Duodenal mucosa (tissue), 2 donors: ENCODE data around the gene SPEM1.

ENCODE experiments used
- H3K27ac ChIP-seq: one replicate; pipeline ENCODE4 v1.7.0; 2013; ENCODE audit warnings: low read depth, low read length
- H3K27me3 ChIP-seq, 2 donors: one replicate each; pipeline ENCODE4 v1.7.0; 2013; ENCODE audit warnings: low read length in 2 of 2, control low read depth in 1 of 2; ENCODE audit not compliant: insufficient read depth in 2 of 2, control insufficient read depth in 1 of 2
- H3K36me3 ChIP-seq, 2 donors: one replicate each; pipeline ENCODE4 v1.7.0; 2013; ENCODE audit warnings: low read length in 2 of 2, control low read depth in 1 of 2; ENCODE audit not compliant: insufficient read depth in 2 of 2, control insufficient read depth in 1 of 2
- H3K4me1 ChIP-seq, 2 donors: one replicate each; pipeline ENCODE4 v1.7.0; 2013; ENCODE audit warnings: low read length in 2 of 2, control low read depth in 1 of 2; ENCODE audit not compliant: insufficient read depth in 2 of 2, control insufficient read depth in 1 of 2
- H3K4me3 ChIP-seq, 2 donors: one replicate each; pipeline ENCODE4 v1.7.0; 2013; ENCODE audit warnings: low read length in 2 of 2, low read depth in 1 of 2
- H3K9ac ChIP-seq, 2 donors: one replicate each; pipeline ENCODE4 v1.7.0; 2013; ENCODE audit warnings: low read length in 2 of 2, low read depth in 1 of 2
- H3K9me3 ChIP-seq, 2 donors: one replicate each; pipeline ENCODE4 v1.7.0; 2013; ENCODE audit warnings: low read length in 2 of 2, control low read depth in 1 of 2; ENCODE audit not compliant: control insufficient read depth in 1 of 2

Gene SPEM1

GRCh38 chr17:7418472-7419152 lies 1.5 kb upstream of the SPEM1 start:
- Histone ChIP-seq H3K27me3 (peaks cover 0 to 1% of the 10 kb centered on the region in 2 donors), H3K27ac (no peak overlapping the region), H3K4me1 (no peaks in the 10 kb centered on the region), H3K36me3 (no peaks in the 10 kb centered on the region), H3K4me3 (no peak overlapping the region), H3K9me3 (no peaks in the 10 kb centered on the region), H3K9ac (no peak overlapping the region)

GRCh38 chr17:7421186-7421585 lies 1.1 kb downstream of the SPEM1 start:
- Histone ChIP-seq H3K4me3 (no peak overlapping the region), H3K36me3 (no peaks in the 10 kb centered on the region), H3K27ac (no peak overlapping the region), H3K27me3 (peaks cover 0 to 3% of the 10 kb centered on the region in 2 donors), H3K9ac (no peak overlapping the region), H3K9me3 (no peaks in the 10 kb centered on the region), H3K4me1 (no peaks in the 10 kb centered on the region)

- no peaks in the 10 kb centered on the region for H3K4me1 ChIP-seq
- no peak overlapping the region for H3K27ac ChIP-seq
- no peak overlapping the region for H3K4me3 ChIP-seq
- H3K36me3 ChIP-seq, result no peaks in the 10 kb centered on the region
- peaks cover 0 to 3% of the 10 kb centered on the region in 2 donors for H3K27me3 ChIP-seq
- no peak overlapping the region for H3K9ac ChIP-seq
- no peaks in the 10 kb centered on the region for H3K9me3 ChIP-seq
Observed at GRCh38 chr17:7423679-7424078, 3.6 kb downstream of the SPEM1 start.

- no peak within 1 kb of the TSS for H3K9ac ChIP-seq
- H3K4me1 ChIP-seq, result no peaks in the 10 kb centered on the region
- H3K36me3 ChIP-seq, result no peaks in the 10 kb centered on the region
- peaks cover 0 to 3% of the 10 kb centered on the region in 2 donors for H3K27me3 ChIP-seq
- H3K9me3 ChIP-seq, result no peaks in the 10 kb centered on the region
- no peak within 1 kb of the TSS for H3K4me3 ChIP-seq
- no peak within 1 kb of the TSS for H3K27ac ChIP-seq
Observed at GRCh38 chr17:7425316-7425715, 5.2 kb downstream of the SPEM1 start, which contains the start of gene SPEM2. Gene SPEM2, plus strand, starts transcription at chr17:7425616. Its CDS starts 73 bp downstream, at chr17:7425689.

GRCh38 chr17:7425756-7426155 lies 5.6 kb downstream of the SPEM1 start:
- Histone ChIP-seq H3K27ac (no peak overlapping the region), H3K4me3 (no peak overlapping the region), H3K27me3 (peaks cover 0 to 3% of the 10 kb centered on the region in 2 donors), H3K4me1 (no peaks in the 10 kb centered on the region), H3K9me3 (no peaks in the 10 kb centered on the region), H3K36me3 (no peaks in the 10 kb centered on the region), H3K9ac (no peak overlapping the region)

- Histone ChIP-seq H3K4me1 (no peaks in the 10 kb centered on the region), H3K27me3 (peaks cover 0 to 3% of the 10 kb centered on the region in 2 donors), H3K9ac (no peak overlapping the region), H3K9me3 (no peaks in the 10 kb centered on the region), H3K4me3 (no peak overlapping the region), H3K36me3 (no peaks in the 10 kb centered on the region), H3K27ac (no peak overlapping the region)
Observed at GRCh38 chr17:7426203-7426863, 6.2 kb downstream of the SPEM1 start.

- Histone ChIP-seq H3K9ac (no peak overlapping the region), H3K4me3 (no peak overlapping the region), H3K27me3 (peaks cover 0 to 3% of the 10 kb centered on the region in 2 donors), H3K9me3 (no peaks in the 10 kb centered on the region), H3K36me3 (no peaks in the 10 kb centered on the region), H3K4me1 (no peaks in the 10 kb centered on the region), H3K27ac (no peak overlapping the region)
Observed at GRCh38 chr17:7426896-7427489, 6.9 kb downstream of the SPEM1 start.

GRCh38 chr17:7427549-7427948 lies 7.4 kb downstream of the SPEM1 start:
- H3K4me3 ChIP-seq, result no peak overlapping the region
- no peak overlapping the region for H3K27ac ChIP-seq

GRCh38 chr17:7428557-7428956 lies 8.4 kb downstream of the SPEM1 start, which contains the start of gene SPEM3:
Gene SPEM3, plus strand, starts transcription at chr17:7428857. Its CDS starts 46 bp downstream, at chr17:7428903.
- Histone ChIP-seq H3K4me3 (no peak within 1 kb of the TSS), H3K27ac (no peak within 1 kb of the TSS), H3K27me3 (peaks cover 0 to 2% of the 10 kb centered on the region in 2 donors), H3K4me1 (no peaks in the 10 kb centered on the region), H3K9ac (no peak within 1 kb of the TSS), H3K9me3 (no peaks in the 10 kb centered on the region), H3K36me3 (no peaks in the 10 kb centered on the region)

More at GRCh38 chr17:7427549-7427948, 7.4 kb downstream of the SPEM1 start:
- Histone ChIP-seq H3K4me1 (no peaks in the 10 kb centered on the region), H3K36me3 (no peaks in the 10 kb centered on the region), H3K9me3 (no peaks in the 10 kb centered on the region), H3K27me3 (peaks cover 0 to 3% of the 10 kb centered on the region in 2 donors), H3K9ac (no peak overlapping the region)

- H3K4me3 ChIP-seq, result no peak overlapping the region
- no peak overlapping the region for H3K9ac ChIP-seq
- H3K9me3 ChIP-seq, result no peaks in the 10 kb centered on the region
- no peak overlapping the region for H3K27ac ChIP-seq
- no peaks in the 10 kb centered on the region for H3K36me3 ChIP-seq
- H3K4me1 ChIP-seq, result no peaks in the 10 kb centered on the region
- no peaks in the 10 kb centered on the region for H3K27me3 ChIP-seq
Observed at GRCh38 chr17:7429722-7430121, 9.6 kb downstream of the SPEM1 start.
